Activated CD8-positive, alpha-beta memory T cell treated with anti-CD3 and anti-CD28 coated beads, Interleukin-2, amount 50 U/mL, for 48 hours (primary cell): ENCODE results near the gene PACRG.
"Not testable (repeated sequence)": the region's sequence is repeated elsewhere in the genome, so short reads cannot be mapped to it uniquely, and the experiment has no call there.

ENCODE experiments used
- DNase-seq: peaks from one replicate; pipeline ENCODE4 v3.0.0-alpha.2; 2020

PACRG gene

GRCh38 chr6:162727322-162728182 lies at the start of gene PACRG, which contains the start of gene PRKN:
TSS of gene PACRG (plus strand) at chr6:162727974.
TSS of gene PRKN (minus strand) at chr6:162727766.
- DNase-seq, result peak; percentile 98

- DNase-seq, result not testable (repeated sequence)
These were observed 48.9 kb upstream of the PACRG start for GRCh38 chr6:162678896-162679295.

- DNase-seq, result no peak
These were observed 48.1 kb upstream of the PACRG start for GRCh38 chr6:162679681-162680080.

- DNase-seq, result no peak
These were observed 47.4 kb upstream of the PACRG start for GRCh38 chr6:162680367-162680766.

GRCh38 chr6:162680871-162681270 lies 46.9 kb upstream of the PACRG start:
- DNase-seq, result no peak

- DNase-seq, result no peak
These were observed 46.3 kb upstream of the PACRG start for GRCh38 chr6:162681447-162681846.

GRCh38 chr6:162683135-162683534 lies 44.6 kb upstream of the PACRG start:
- DNase-seq, result no peak

GRCh38 chr6:162684052-162684451 lies 43.7 kb upstream of the PACRG start:
- no peak for DNase-seq

GRCh38 chr6:162684961-162685360 lies 42.8 kb upstream of the PACRG start:
- no peak for DNase-seq

- no peak for DNase-seq
These were observed 42.2 kb upstream of the PACRG start for GRCh38 chr6:162685586-162685985.

- no peak for DNase-seq
These were observed 38.9 kb upstream of the PACRG start for GRCh38 chr6:162688751-162689345.

GRCh38 chr6:162690158-162690557 lies 37.6 kb upstream of the PACRG start:
- DNase-seq, result no peak

GRCh38 chr6:162697872-162698403 lies 29.8 kb upstream of the PACRG start:
- no peak for DNase-seq

- no peak for DNase-seq
These were observed 29.3 kb upstream of the PACRG start for GRCh38 chr6:162698440-162698839.

- DNase-seq, result no peak
These were observed 27.8 kb upstream of the PACRG start for GRCh38 chr6:162699961-162700360.

- no peak for DNase-seq
These were observed 26.8 kb upstream of the PACRG start for GRCh38 chr6:162700966-162701365.

- DNase-seq, result no peak
These were observed 26.2 kb upstream of the PACRG start for GRCh38 chr6:162701551-162701950.

- no peak for DNase-seq
These were observed 25.3 kb upstream of the PACRG start for GRCh38 chr6:162702446-162702845.

- DNase-seq, result no peak
These were observed 23.8 kb upstream of the PACRG start for GRCh38 chr6:162704001-162704400.

- no peak for DNase-seq
These were observed 22.0 kb upstream of the PACRG start for GRCh38 chr6:162705736-162706135.

GRCh38 chr6:162706232-162706631 lies 21.5 kb upstream of the PACRG start:
- DNase-seq, result no peak

GRCh38 chr6:162708971-162709370 lies 18.8 kb upstream of the PACRG start:
- no peak for DNase-seq

- DNase-seq, result no peak
These were observed 18.3 kb upstream of the PACRG start for GRCh38 chr6:162709431-162709830.

- DNase-seq, result no peak
These were observed 17.4 kb upstream of the PACRG start for GRCh38 chr6:162710419-162710818.
